KBM-7 (cell line): ENCODE measurements around the gene TAS1R1.

ENCODE experiments used
- DNase-seq: peaks from one replicate; pipeline ENCODE4 v3.0.0-alpha.2; 2015
- in situ Hi-C: fragments of 300-500 bp; cut with MboI; formaldehyde crosslinking; loops from 2 replicates; pipeline ENCODE4 v1.14.3; 2020; ENCODE audit warnings: low sequenced_read_pairs, low pct_unique_long_range_greater_than_20kb, mixed read lengths

TAS1R1 gene

DNA sequence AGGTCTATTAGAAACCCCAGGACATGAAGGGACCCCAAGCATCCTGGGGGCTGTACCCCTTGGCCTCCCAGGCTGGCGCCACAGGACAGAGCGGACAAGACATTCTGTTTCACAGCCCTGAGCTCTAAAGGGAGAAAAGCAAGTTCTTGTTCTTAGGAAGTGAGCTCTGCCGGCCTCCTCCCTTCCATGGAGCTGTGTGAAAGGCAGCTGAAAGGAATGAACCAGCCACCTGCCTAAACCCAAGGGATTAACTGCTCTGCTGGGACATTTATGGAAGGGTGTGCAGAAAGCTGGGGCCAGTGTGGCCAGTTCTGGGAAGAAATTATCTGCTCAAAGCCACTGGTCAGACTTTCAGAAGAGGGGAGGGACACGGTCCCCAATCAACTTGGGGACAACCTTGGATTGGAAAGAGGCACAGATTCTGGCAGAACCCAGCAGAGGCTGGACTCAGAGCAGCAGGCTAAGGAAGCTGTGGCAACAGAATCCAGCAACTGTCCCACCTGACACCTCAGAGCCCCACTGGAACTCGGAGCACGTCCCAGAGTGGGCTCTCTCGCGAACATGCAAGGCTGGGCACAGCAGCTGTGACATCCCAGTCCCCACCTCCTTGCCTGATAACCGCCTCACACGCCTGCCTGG lies 45.4 kb downstream of the TAS1R1 start:
- in situ Hi-C loops, result no loop called here
- no peak for DNase-seq

- DNase-seq, result peak; percentile 70
- in situ Hi-C loops, result no loop called here
Observed at GRCh38 chr1:6601049-6601922, 46.2 kb downstream of the TAS1R1 start.

GRCh38 chr1:6601923-6602668 lies 47.0 kb downstream of the TAS1R1 start:
- no peak for DNase-seq
- in situ Hi-C loops, result no loop called here

DNA sequence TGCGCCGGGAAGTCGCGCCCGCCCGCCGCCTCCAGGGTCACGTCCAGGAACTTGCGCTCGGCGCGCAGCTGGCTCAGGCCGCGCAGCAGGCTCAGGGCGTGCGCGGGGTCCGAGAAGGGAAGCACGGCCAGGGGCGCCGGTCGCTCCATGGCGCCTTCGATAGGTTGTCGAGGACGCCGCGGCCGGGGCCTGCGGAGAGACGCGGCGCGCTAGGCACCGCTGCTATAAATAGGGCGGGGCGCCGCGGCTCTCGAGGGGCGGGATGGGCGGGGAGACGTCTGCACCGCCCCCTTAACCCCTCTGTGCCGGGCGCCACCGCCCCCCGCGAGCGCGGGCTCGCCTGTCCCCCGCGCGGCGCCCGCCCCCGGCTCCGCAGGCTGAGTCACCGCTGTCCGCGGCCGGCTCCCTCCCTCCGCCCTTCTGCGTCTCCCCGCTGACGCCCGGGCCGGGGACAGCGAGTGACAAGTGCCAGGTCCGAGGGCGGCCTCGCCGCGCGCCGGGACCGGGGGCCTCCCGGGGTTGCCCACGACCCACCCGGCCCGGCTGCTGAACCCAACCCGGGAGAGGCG lies 47.6 kb downstream of the TAS1R1 start, which contains the start of gene KLHL21:
Gene KLHL21, minus strand, starts transcription at position 201 of the 569 bp plus-strand sequence. Its CDS starts 52 bp downstream, at position 149.
- peak; percentile 75 for DNase-seq
- in situ Hi-C loops, result no loop called here

DNA sequence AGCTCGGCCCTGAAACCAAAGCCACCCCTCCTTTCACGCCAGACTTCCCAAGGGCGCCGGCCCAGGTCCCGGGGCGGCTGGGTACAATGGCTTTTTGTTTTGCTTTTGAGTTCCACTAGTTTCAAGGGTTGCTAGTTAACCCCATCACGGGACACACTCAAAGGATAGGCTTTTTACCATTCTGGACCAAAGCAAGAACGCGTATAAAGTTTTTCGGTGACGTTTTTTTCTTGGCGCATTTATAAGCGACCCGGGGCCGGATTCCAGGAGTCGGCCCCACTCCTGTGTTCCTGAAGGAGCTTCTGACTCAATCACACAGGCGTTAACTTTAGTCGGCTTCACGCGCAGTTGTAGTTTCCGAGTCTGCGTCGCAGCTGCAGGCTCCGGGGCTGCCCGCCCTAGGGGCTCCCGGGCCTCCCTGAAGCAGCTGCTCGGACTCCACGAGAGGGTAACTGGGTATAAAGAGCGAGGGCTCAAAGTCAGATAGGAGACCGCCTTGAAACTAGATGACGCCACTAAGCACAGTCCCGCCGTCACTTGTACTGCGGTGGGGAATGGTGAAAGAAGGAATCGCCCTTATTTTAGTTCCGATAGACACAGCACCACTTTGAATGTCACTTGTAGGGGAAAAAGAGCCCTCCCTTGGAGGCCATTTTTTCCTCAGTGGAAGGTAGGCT lies 48.3 kb downstream of the TAS1R1 start:
- in situ Hi-C loops, result no loop called here

DNA sequence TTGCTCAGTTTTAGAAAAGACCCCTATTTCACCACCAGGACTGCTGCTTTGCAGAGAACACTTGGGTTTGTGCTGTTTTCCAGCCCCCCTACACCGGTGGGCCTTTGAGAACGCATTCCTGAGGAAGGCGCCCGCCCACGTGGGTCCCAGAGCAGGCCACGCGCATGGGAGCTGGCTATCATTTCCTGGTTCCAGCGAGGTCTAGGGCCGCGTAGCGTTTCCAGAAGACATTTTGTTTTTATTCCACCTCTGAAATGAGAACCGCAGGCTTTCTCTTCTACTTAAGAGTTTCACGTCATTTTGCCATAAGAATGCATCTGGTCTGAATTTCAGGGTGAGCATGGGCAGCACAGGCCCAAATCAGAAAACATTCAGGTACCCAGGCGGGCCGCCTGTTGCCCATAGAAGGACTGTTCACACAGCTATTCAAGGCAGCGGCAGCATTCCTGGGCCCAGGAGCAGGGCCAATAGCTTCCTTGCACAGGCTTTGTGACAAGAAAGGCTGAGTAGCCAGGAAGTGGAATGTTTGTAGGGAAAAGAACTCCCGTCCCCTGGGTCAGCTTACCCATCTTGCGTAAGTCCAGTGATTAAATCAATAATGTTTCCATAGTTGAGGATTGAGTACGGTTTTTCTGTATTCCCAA lies 48.9 kb downstream of the TAS1R1 start:
- DNase-seq, result no peak
- in situ Hi-C loops, result no loop called here

More for the DNA sequence above, 48.3 kb downstream of the TAS1R1 start:
- DNase-seq, result no peak

- in situ Hi-C loops, result no loop called here
- peak; percentile 49 for DNase-seq
Observed at GRCh38 chr1:6612641-6613360, 57.7 kb downstream of the TAS1R1 start.

DNA sequence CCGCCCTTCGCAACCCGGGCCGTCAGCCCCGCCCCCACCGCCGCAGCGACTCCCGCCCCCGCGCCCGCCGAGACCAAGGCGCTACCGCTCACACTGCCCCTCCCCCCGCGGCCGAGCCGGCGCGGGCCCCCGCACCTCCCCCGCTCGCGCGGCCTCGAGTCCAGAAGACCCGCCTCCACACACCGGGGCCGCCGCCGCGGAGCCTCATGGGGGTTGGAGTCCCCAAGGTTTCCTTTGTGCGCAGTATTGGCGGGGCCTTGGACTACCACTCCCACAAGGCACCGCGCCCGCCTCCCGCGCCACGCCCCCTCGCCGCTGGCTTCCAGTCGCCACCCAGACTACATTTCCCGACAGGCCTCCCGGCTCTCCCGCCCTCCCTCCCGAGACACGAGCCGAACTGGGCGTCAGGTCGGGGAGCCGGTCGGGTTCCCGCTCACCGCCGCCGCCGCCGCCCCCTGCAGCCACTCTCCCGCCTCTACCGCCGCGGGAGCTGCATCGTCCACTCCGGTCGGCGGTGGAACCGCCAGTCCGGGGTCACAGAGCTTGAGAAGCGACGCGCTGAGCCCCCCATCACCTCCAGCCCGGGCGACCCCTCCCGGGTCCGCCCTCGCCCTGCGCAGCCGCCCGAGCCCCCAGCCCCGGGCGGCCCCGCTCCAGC lies 58.4 kb downstream of the TAS1R1 start, which contains the start of gene PHF13:
Gene PHF13, plus strand, starts transcription at position 371 of the 658 bp plus-strand sequence. CDS start 336 bp downstream, outside the sequence.
- peak; percentile 99 for DNase-seq
- in situ Hi-C loops, result no loop called here

DNA sequence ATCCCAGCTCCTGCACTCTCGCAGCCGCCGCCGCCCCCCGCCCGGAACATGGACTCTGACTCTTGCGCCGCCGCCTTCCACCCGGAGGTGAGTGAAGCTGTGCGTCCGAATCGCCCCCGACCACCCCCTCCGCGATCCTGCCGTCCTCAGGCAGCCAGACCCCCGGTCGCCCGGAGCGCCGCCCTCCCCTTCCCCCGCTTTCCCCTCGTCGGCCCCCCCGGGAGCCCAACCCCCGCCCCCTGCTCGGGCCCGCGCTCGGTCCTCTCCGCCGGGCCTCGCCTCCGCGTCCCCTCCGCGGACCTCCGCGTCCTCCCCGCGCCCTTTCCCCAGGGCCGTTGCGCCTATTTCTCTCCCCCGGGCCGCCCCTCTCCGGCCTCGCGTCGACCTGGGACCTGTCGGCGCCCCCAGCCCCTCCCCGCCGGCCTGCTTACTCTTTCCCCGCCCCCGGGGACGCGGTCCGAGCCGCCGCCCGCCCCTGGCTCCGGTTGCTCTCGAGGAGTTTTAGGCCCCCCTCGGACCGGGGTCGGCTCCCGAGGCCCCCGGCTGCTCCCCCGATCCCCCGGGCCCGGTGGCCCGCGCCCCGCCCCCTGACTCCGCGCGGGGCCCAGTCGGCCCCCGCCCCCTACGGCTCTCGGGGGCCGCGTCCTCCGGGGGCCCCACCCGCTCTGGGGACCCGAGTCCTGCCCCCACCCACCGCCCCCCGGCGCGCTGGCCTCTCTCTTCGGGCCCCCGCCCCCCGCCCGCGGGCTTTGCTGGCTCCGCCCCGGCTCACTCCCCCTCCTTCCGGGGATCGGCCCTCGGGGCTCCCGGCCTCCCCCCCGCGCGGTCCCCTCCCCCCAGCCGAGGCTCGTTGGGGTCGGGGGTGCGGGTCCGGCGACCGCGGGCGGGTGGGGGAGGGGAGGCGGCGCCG lies 59.2 kb downstream of the TAS1R1 start:
- in situ Hi-C loops, result no loop called here
- DNase-seq, result no peak

GRCh38 chr1:6614929-6615785 lies 60.0 kb downstream of the TAS1R1 start:
- in situ Hi-C loops, result no loop called here

DNA sequence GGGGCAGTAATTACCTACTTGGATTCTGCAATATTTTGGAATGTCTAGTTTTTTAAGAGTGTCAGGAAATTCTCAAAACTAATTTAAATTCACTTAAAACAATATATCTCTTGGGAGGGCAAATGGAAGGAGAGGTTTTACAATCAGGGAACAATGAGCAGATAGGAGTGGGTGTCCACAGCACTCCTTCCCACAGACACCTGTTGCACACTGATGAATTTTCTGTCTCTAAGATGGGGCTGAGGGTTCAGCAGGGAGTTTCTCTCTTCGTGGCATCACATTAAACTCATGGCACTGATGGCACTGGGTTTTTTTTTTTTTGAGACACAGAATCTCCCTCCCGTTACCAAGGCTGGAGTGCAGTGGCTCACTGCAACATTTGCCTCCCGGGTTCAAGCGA lies 63.9 kb downstream of the TAS1R1 start:
- in situ Hi-C loops, result no loop called here
- DNase-seq, result no peak

More at GRCh38 chr1:6614929-6615785, 60.0 kb downstream of the TAS1R1 start:
- no peak for DNase-seq

DNA sequence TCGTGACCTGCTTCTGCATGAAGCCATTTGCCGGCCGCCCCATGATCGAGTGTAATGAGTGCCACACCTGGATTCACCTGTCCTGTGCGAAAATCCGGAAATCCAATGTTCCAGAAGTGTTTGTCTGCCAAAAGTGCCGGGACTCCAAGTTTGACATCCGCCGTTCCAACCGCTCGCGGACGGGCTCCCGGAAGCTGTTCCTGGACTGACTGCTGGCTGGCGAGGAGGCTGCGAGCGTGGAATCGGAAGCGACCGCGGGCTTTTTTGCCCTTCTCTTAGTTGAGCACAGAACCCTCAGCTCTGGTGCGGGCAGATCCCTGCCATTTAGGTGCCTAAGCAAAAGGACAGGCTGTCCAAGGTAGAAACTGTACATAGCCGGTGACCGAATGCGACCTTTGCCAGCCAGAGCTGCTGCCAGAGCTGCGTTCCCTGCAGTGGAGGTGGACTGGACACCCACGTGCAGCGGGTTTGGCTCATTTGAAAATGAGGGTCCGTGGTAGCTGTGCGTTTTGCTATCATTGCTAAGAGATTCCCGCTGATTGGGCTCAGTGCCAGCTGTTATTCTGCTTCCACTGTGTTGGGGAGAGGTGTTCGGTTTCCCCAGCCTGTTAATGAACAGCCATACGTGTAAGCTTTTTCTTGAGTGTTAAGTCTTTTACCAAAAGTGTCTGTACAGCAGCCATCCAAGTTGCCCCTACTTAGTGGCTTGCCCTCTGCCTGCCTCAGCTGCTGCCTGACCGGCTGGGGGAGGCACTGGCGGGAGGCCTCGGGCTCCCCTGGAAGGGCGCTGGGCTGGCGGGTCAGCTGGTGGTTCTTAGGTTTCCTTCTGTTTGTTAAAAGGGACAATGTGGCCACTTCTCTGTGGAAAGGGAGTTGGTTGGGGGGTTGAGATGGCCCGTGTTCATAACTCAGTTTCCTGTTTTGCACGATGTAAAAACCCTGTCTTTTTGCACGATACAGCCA lies 66.6 kb downstream of the TAS1R1 start:
- no peak for DNase-seq
- in situ Hi-C loops, result no loop called here

DNA sequence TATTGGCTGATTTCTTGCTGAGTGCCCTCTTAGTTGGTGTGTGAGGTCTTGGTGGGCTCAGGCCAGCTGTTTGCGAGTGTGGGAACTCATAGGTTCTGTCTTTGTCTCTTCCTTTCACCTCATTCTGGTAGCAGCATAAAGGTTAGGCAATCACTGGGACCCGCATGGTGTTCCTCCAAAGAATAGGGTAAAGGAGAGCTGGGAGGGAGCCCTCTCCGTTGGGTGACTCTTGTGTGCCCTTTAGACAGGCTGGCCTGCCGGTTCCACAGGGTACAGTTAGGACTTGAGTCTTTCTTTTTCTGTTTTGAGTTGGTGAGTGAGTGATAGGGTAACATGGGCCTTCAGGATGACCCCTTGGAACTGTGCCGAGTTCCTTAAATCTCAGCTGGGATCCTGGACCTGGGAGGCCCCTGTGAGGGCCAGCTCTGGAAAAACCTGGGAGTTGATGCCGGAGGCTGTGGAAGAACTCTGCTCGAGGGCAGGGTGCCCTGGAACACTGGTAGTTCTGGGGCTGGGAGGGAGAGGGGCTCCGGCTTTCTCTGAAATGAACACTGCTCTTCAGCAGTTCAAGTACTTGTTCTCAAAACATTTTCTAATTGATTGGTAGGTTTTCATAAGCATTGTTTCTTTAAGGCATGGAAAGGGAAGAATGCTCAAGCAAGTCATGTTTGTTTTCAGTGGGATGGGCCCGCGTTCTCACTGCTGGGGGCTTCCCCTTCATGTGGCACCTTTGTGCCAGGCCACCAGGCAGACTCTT lies 67.5 kb downstream of the TAS1R1 start:
- in situ Hi-C loops, result no loop called here
- no peak for DNase-seq
